HCT116 (cell line): Measurements from ENCODE around the gene MEIS1. TPM values are rescaled to one million over a fixed set of nuclear protein-coding genes. Genes with fewer than 3 reads are reported as not detected.

Experiments
- ATAC-seq: fragments of 200-7000 bp; cut with Tn5 transposase; 2 replicates; pipeline ENCODE4 v1.9.1; 2020; ENCODE audit warnings: mild to moderate bottlenecking, moderate library complexity
- BruUV-seq: library from RNA; stranded (reverse); fragments of 400-500 nt; replicated peaks from 2 replicates; lab custom pipeline; 2021; lab: Mats Ljungman, UMichigan
- CTCF ChIA-PET: fragments of 300-600 bp; sonication (Branson Sonifier 250); formaldehyde crosslinking; loops from one replicate; lab custom pipeline; 2021; ENCODE audit warnings: antibody characterized with exemption; lab: Charles Lee
- POLR2A ChIA-PET: fragments of 300-600, 350-600 bp; sonication (Branson Sonifier 250); formaldehyde crosslinking; loops from one replicate; lab custom pipeline; 2021; ENCODE audit warnings: antibody characterized with exemption; lab: Charles Lee
- RAD21 ChIA-PET, 2 experiments: fragments of 300-600 bp; sonication (Branson Sonifier 250); formaldehyde crosslinking; loops; one replicate each; lab custom pipeline; 2023; ENCODE audit warnings: low total read pairs in 2 of 2; ENCODE audit not compliant: uncharacterized antibody in 2 of 2, unreplicated experiment in 2 of 2, low non-redundant PET in 1 of 2; lab: Charles Lee
- DNase-seq: peaks from one replicate; pipeline ENCODE4 v3.0.0-alpha.2; 2010; ENCODE audit warnings: low read depth, low spot score
- H2AFZ ChIP-seq: fragments of 200-600 bp; shearing (Covaris generic), sonication (generic); 2 replicates; pipeline ENCODE4 v1.6.1; 2017; ENCODE audit warnings: low read depth, mixed run types, mixed read lengths, antibody characterized with exemption, low read length; ENCODE audit not compliant: poor library complexity, severe bottlenecking
- H3K27ac ChIP-seq: 2 replicates; pipeline ENCODE4 v1.5.1; 2012; ENCODE audit warnings: low read depth, low read length
- H3K27me3 ChIP-seq: fragments of 200-600 bp; sonication (generic); 2 replicates; pipeline ENCODE4 v1.6.1; 2016; ENCODE audit warnings: mixed run types, low read length, mixed read lengths; ENCODE audit not compliant: insufficient read depth
- H3K36me3 ChIP-seq, 2 experiments: fragments of 200-500 bp in 1 of 2; fragments of 200-600 bp in 1 of 2; sonication (Bioruptor generic) in 1 of 2; sonication (generic) in 1 of 2; 2 replicates each; pipeline versions ENCODE4 v1.5.1 to v1.6.1; 2014 to 2016; ENCODE audit warnings: low read length in 2 of 2, inconsistent platforms in 1 of 2, mixed read lengths in 1 of 2, mixed run types in 1 of 2; ENCODE audit not compliant: insufficient read depth in 2 of 2, control insufficient read depth in 1 of 2
- H3K4me1 ChIP-seq, 2 experiments: fragments of 200-600 bp in 1 of 2; sonication (generic) in 1 of 2; 2 replicates each; pipeline versions ENCODE4 v1.5.1 to v1.6.1; 2012 to 2017; ENCODE audit warnings: low read length in 2 of 2, inconsistent platforms in 1 of 2, mild to moderate bottlenecking in 1 of 2, mixed read lengths in 1 of 2, mixed run types in 1 of 2, moderate library complexity in 1 of 2; ENCODE audit not compliant: insufficient read depth in 2 of 2, control insufficient read depth in 1 of 2
- H3K4me2 ChIP-seq: fragments of 200-600 bp; sonication (generic); 2 replicates; pipeline ENCODE4 v1.6.1; 2017; ENCODE audit warnings: mixed run types, low read length, mixed read lengths
- H3K4me3 ChIP-seq, 2 experiments: fragments of 200-600 bp in 1 of 2; sonication (generic) in 1 of 2; replicated peaks in 1 of 2; 2 replicates each; pipeline ENCODE4 v1.5.1; 2011 to 2016; ENCODE audit warnings: low read length in 2 of 2, control low read depth in 1 of 2, low read depth in 1 of 2, mild to moderate bottlenecking in 1 of 2, mixed read lengths in 1 of 2, mixed run types in 1 of 2
- H3K79me2 ChIP-seq: fragments of 200-600 bp; sonication (generic); 2 replicates; pipeline ENCODE4 v1.6.1; 2017; ENCODE audit warnings: mild to moderate bottlenecking, mixed run types, low read length, moderate library complexity, mixed read lengths; ENCODE audit not compliant: insufficient read depth
- H3K9ac ChIP-seq: fragments of 200-600 bp; sonication (generic); 2 replicates; pipeline ENCODE4 v1.6.1; 2016; ENCODE audit warnings: low read length, mixed read lengths
- H3K9me2 ChIP-seq: fragments of 200-600 bp; sonication (generic), shearing (Covaris generic); 2 replicates; pipeline ENCODE4 v1.6.1; 2017; ENCODE audit warnings: mixed run types, mild to moderate bottlenecking, moderate library complexity; ENCODE audit not compliant: insufficient read depth
- H3K9me3 ChIP-seq, 2 experiments: fragments of 200-500 bp in 1 of 2; fragments of 200-600 bp in 1 of 2; sonication (Bioruptor generic) in 1 of 2; sonication (generic) in 1 of 2; 2 replicates each; pipeline ENCODE4 v1.6.1; 2014 to 2017; ENCODE audit warnings: low read length in 2 of 2, mixed read lengths in 2 of 2, inconsistent platforms in 1 of 2, low read depth in 1 of 2, mild to moderate bottlenecking in 1 of 2, mixed run types in 1 of 2, moderate library complexity in 1 of 2; ENCODE audit not compliant: control insufficient read depth in 1 of 2, insufficient read depth in 1 of 2
- H4K20me1 ChIP-seq: fragments of 200-600 bp; sonication (generic), shearing (Covaris generic); 2 replicates; pipeline ENCODE4 v1.6.1; 2017; ENCODE audit warnings: mixed run types, mild to moderate bottlenecking, moderate library complexity; ENCODE audit not compliant: insufficient read depth
- CBX3 ChIP-seq: IDR thresholded peaks from 2 replicates; pipeline ENCODE4 v1.6.1; 2012; ENCODE audit warnings: low read depth
- RAD21 ChIP-seq: IDR thresholded peaks from 2 replicates; pipeline ENCODE4 v1.6.1; 2012; ENCODE audit warnings: low read depth, mild to moderate bottlenecking
- intact Hi-C: fragments of 100-400 bp; cut with micrococcal nuclease; formaldehyde crosslinking; loops from 2 replicates; pipeline ENCODE4 v1.10.0; 2022
- total RNA-seq: library from RNA; stranded (reverse); gene quantifications from one replicate; pipeline ENCODE4 v1.2.1, GENCODE V29; 2021; ENCODE audit not compliant: unreplicated experiment
- TF ChIP-seq, protein P1 (sequence below): IDR thresholded peaks from 2 replicates; pipeline ENCODE4 v1.6.1; 2012
- TF ChIP-seq, protein P2 (sequence below), 3 experiments: fragments of 200-600 bp in 1 of 3; sonication (generic) in 1 of 3; IDR thresholded peaks in 2 of 3; conservative IDR thresholded peaks in 1 of 3; 2 replicates each; pipeline ENCODE4 v1.5.1; 2012 to 2017; ENCODE audit warnings: low read depth in 2 of 3, low read length in 2 of 3, antibody characterized with exemption in 1 of 3, borderline replicate concordance in 1 of 3, control low read depth in 1 of 3, mild to moderate bottlenecking in 1 of 3, mixed read lengths in 1 of 3, mixed run types in 1 of 3, moderate library complexity in 1 of 3; ENCODE audit not compliant: insufficient read depth in 1 of 3

MEIS1 gene
- total RNA-seq, 1 experiment from 2014 or later: 0.32 TPM

DNA sequence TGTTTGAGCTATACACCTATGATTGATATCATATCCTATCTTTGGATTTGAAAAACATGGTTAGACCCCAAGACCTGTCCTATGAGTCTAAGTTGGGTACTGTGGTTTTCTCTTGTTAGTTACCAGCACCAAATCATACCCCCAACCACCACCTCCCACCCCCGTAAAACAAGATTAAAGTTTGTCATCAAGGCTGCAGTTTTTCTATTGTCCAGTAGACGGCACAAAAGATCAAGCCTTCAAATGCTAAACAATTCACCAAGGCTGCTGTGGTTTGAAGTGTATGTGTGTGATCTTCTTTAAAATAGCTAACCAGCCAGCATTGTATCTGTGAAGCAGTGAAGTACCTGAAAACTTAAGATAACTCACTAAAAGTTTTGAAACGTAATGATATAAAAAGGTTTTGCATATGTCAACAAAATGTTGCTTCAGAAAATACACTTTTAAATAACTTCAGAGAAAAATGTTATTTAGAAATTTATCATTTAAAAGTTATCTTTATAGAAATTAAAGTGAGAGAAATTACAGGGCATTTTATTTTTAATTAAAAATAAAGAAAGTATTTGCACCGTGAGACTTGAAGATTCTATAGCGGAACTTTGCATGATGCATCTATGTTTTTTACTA, 5.8 kb upstream of the MEIS1 start:
- Histone ChIP-seq H3K27me3 (no peaks in the 10 kb centered on the region), H3K79me2 (no peaks in the 10 kb centered on the region), H3K4me3 (no peak overlapping the region), H3K4me1 (no peaks in the 10 kb centered on the region), H3K9me2 (no peaks in the 10 kb centered on the region), H2AFZ (no peak overlapping the region), H3K4me2 (no peak overlapping the region), H3K27ac (no peak overlapping the region), H3K9ac (no peak overlapping the region), H4K20me1 (no peaks in the 10 kb centered on the region), H3K36me3 (no peaks in the 10 kb centered on the region), H3K9me3 (no peaks in the 10 kb centered on the region)
- ATAC-seq: 0 out of 2 replicates have a peak, but pooled peaks have one; percentile 53
- ChIA-PET CTCF (interaction anchor here (0.8 kb wide), 1 partner anchor 1411 kb away, joined by 4 read pairs; no protein-coding TSS in a partner anchor), RAD21 (no interaction called here), POLR2A (no interaction called here)
- TF ChIP-seq, protein P1, sequence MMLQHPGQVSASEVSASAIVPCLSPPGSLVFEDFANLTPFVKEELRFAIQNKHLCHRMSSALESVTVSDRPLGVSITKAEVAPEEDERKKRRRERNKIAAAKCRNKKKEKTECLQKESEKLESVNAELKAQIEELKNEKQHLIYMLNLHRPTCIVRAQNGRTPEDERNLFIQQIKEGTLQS: no peak
- TF ChIP-seq, protein P2, sequence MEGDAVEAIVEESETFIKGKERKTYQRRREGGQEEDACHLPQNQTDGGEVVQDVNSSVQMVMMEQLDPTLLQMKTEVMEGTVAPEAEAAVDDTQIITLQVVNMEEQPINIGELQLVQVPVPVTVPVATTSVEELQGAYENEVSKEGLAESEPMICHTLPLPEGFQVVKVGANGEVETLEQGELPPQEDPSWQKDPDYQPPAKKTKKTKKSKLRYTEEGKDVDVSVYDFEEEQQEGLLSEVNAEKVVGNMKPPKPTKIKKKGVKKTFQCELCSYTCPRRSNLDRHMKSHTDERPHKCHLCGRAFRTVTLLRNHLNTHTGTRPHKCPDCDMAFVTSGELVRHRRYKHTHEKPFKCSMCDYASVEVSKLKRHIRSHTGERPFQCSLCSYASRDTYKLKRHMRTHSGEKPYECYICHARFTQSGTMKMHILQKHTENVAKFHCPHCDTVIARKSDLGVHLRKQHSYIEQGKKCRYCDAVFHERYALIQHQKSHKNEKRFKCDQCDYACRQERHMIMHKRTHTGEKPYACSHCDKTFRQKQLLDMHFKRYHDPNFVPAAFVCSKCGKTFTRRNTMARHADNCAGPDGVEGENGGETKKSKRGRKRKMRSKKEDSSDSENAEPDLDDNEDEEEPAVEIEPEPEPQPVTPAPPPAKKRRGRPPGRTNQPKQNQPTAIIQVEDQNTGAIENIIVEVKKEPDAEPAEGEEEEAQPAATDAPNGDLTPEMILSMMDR (IDR thresholded peaks at IDR 0.05 in 2 of 3, conservative IDR thresholded peaks at IDR 0.05 in 1 of 3; ENCODE audit: borderline replicate concordance in 1 of 3, insufficient read depth in 1 of 3, low read depth in 2 of 3, low read length in 2 of 3): peak; percentile 36 to 79 (median 64); a peak in 5 of 6 replicates
- no peak for TF ChIP-seq CBX3
- peak; percentile 68 for TF ChIP-seq RAD21
- peak; percentile 18 for DNase-seq
- intact Hi-C loops: loop anchor here (1.0 to 10.0 kb wide), 5 partner anchors 784 to 1412 kb away; no protein-coding TSS in a partner anchor
- no TSS peak for BruUV-seq
